ENCODE results near the gene GPR143. TPM values are rescaled to one million over a fixed set of nuclear protein-coding genes. Genes with fewer than 3 reads are reported as not detected.

GPR143 gene
- total RNA-seq, 2 donors from 2014 or later = 2.4 to 3.1 TPM

DNA sequence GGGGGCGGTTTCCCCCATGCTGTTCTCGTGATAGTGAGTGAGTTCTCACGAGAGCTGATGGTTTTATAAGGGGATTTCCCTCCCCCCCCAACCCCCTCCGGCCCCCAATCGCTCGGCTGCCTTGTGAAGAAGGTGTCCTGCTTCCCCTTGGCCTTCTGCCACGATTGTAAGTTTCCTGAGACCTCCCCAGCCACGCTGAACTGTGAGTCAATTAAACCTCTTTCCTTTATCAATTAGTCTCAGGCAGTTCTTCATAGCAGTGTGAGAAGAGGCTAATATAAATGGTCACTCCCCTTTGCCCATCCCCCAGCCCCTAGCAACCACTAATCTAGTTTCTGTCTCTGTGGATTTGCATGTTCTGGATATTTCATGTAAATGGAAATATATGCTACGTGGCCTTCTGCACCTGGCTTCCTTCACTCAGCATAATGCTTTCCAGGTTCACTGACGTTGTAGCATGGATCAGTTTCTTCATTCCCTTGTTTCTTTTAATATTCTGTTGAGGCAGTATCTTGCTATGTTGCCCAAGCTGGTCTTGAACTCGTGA is 16.4 kb downstream of the GPR143 start:
- H3K9me3 ChIP-seq = no peaks in the 10 kb centered on the region
- 52% methylated on average over 11 of the region's 11 CpGs for WGBS
- no peaks in the 10 kb centered on the region for H3K36me3 ChIP-seq
- TF ChIP-seq, protein P1, sequence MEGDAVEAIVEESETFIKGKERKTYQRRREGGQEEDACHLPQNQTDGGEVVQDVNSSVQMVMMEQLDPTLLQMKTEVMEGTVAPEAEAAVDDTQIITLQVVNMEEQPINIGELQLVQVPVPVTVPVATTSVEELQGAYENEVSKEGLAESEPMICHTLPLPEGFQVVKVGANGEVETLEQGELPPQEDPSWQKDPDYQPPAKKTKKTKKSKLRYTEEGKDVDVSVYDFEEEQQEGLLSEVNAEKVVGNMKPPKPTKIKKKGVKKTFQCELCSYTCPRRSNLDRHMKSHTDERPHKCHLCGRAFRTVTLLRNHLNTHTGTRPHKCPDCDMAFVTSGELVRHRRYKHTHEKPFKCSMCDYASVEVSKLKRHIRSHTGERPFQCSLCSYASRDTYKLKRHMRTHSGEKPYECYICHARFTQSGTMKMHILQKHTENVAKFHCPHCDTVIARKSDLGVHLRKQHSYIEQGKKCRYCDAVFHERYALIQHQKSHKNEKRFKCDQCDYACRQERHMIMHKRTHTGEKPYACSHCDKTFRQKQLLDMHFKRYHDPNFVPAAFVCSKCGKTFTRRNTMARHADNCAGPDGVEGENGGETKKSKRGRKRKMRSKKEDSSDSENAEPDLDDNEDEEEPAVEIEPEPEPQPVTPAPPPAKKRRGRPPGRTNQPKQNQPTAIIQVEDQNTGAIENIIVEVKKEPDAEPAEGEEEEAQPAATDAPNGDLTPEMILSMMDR (IDR thresholded peaks at IDR 0.05) = no peak
- no peak for TF ChIP-seq POLR2AphosphoS5 (IDR thresholded peaks at IDR 0.05)
- TF ChIP-seq POLR2A (IDR thresholded peaks at IDR 0.05) = no peak
- no peaks in the 10 kb centered on the region for H3K27me3 ChIP-seq (replicated peaks; ENCODE audit: insufficient read depth)
- intact Hi-C loops (cut with DNase I) = no loop called here
- H3K27ac ChIP-seq = no peak overlapping the region
- DNase-seq (ENCODE audit: low spot score) = no peak
- no peaks in the 10 kb centered on the region for H3K4me1 ChIP-seq (replicated peaks)
- no peak overlapping the region for H3K4me3 ChIP-seq

DNA sequence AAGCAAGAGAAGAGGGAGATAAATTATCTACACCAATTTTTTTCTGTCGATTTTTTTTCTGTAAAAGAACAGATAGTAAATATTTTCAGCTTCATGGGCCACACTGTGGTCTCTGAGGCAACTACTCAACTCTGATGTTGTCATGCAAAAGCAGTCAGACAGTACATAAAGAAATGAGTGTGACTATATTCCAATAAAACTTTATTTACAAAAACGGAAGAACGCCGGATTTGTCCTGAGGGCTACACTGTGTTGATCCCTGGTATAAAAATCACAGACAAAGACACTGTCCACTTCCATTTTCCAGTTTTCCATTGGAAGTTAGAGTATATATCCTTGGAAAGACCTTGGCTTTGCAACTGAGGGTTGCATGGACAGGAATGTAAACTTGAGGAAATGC is 18.0 kb downstream of the GPR143 start:
- intact Hi-C loops (cut with DNase I) = no loop called here
- H3K4me1 ChIP-seq (replicated peaks) = no peaks in the 10 kb centered on the region
- no peaks in the 10 kb centered on the region for H3K9me3 ChIP-seq
- no peak for DNase-seq (ENCODE audit: low spot score)
- H3K4me3 ChIP-seq = no peak overlapping the region
- WGBS = 82% methylated on average over 4 of the region's 4 CpGs
- TF ChIP-seq, protein P1 (IDR thresholded peaks at IDR 0.05) = no peak
- TF ChIP-seq POLR2A (IDR thresholded peaks at IDR 0.05) (no peak), POLR2AphosphoS5 (IDR thresholded peaks at IDR 0.05) (no peak)
- H3K27me3 ChIP-seq (replicated peaks; ENCODE audit: insufficient read depth) = no peaks in the 10 kb centered on the region
- H3K27ac ChIP-seq = no peak overlapping the region
- no peaks in the 10 kb centered on the region for H3K36me3 ChIP-seq

DNA sequence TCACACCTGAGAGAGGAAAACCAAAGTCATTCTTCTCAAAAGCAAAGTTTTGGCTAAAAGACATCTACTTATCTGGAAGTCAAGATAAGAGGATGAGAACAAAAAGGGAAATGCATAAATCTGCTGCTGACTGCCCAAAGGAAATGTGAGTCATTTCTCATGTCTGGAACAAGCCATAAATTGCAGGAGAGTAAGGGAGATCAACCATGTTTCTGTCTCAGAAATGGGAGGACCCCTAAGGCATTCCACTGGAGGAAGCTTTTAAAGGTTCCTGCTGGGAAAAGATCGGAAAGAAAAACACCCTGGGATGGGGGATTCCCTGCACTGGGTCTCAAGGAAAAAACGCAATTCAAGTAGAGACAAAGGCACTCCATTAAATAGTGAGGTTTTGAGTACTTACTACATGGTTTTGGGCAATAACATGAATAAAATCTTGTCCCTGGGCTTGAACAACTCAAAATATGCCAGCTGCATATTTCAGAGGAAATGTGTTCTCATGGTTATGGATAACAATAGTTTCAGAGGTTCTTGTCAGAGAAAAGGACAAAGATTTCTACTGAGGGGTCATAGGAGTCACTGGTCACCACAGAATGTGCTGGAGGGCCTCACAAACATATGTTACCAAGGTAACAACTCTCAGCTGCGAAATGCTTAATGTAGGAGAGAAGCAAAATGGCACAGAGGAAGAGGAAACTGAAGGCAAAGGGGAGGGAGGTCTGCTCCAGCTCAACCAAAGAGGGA is 19.3 kb downstream of the GPR143 start:
- no peak for DNase-seq (ENCODE audit: low spot score)
- intact Hi-C loops (cut with DNase I) = no loop called here

DNA sequence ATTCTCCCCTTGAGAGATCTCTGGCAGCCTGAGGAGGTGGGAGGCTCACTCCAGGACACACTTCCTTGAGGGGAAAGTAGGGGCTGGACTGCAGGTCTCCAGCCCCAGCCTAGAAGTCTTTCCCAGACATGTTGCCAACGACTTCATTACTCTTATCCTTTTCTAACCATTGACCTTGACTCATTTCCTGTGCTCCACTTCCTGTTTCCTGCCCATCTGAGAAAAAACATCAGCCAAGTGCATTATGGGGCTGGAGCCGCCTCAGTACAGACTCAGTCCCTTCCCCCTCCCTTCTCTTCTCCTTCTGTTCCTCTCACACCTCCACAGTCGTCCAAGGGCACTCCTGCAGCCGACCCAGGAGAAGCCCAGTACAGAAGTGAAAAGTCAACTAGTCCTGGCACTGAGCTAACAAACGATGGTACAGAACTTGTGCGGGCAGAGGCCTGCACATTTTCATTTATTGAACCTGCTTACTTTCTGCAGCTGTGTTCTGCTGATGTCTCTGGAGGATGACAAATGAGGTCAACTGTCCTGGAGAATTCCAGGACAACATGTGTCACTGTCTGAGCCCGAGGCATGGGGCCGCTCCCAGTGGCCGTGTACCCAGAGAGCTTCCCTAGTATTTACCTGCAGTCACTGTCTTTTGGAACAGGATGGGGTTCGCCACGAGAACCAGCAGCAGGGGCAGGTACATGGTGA is 20.1 kb downstream of the GPR143 start:
- TF ChIP-seq POLR2A (IDR thresholded peaks at IDR 0.05) (no peak), POLR2AphosphoS5 (IDR thresholded peaks at IDR 0.05) (no peak)
- TF ChIP-seq, protein P1 (IDR thresholded peaks at IDR 0.05) = no peak
- Histone ChIP-seq H3K4me1 (replicated peaks) (no peaks in the 10 kb centered on the region), H3K27me3 (replicated peaks; ENCODE audit: insufficient read depth) (no peaks in the 10 kb centered on the region), H3K9me3 (no peaks in the 10 kb centered on the region), H3K27ac (no peak overlapping the region), H3K4me3 (no peak overlapping the region), H3K36me3 (no peaks in the 10 kb centered on the region)
- no peak for DNase-seq (ENCODE audit: low spot score)
- WGBS = 68% methylated on average over 11 of the region's 11 CpGs
- intact Hi-C loops (cut with DNase I) = no loop called here

More for the DNA sequence above, 19.3 kb downstream of the GPR143 start:
- Histone ChIP-seq H3K36me3 (no peaks in the 10 kb centered on the region), H3K9me3 (no peaks in the 10 kb centered on the region), H3K4me1 (replicated peaks) (no peaks in the 10 kb centered on the region), H3K27ac (no peak overlapping the region), H3K27me3 (replicated peaks; ENCODE audit: insufficient read depth) (no peaks in the 10 kb centered on the region), H3K4me3 (no peak overlapping the region)
- WGBS = 57% methylated on average over 3 of the region's 3 CpGs
- no peak for TF ChIP-seq POLR2AphosphoS5 (IDR thresholded peaks at IDR 0.05)
- TF ChIP-seq, protein P1 (IDR thresholded peaks at IDR 0.05) = no peak
- no peak for TF ChIP-seq POLR2A (IDR thresholded peaks at IDR 0.05)

All from prostate gland (tissue), 2 donors.